Measurements from ENCODE around the gene RALGPS2.

RALGPS2 gene

DNA sequence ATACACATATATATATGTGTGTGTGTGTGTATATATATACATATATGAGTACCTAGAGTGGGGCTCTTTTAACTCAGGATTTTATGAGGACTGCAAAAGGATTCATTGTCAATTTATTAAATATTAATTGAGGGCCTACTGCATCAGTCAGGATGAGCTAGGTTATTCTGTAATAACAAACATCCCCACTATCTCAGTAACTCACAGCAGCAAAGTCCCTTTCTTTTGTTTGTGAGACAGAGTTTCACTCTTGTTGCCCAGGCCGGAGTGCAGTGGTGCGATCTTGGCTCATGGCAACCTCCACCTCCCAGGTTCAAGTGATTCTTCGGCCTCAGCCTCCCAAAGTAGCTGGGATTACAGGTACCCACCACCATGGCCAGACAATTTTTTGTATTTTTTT lies 236.8 kb downstream of the RALGPS2 start:
- no peak overlapping the region for H3K4me3 ChIP-seq (ENCODE audit: low read depth, low read length)
- DNase-seq (ENCODE audit: low read depth, low spot score): no peak
- no peak for TF ChIP-seq CTCF (IDR thresholded peaks at IDR 0.05; ENCODE audit: insufficient read depth, low read length, missing control alignments)
- POLR2A ChIA-PET: no interaction called here
- CTCF ChIA-PET: no interaction called here

- ChIA-PET CTCF (no interaction called here), POLR2A (no interaction called here)
- no peak overlapping the region for H3K4me3 ChIP-seq (ENCODE audit: low read depth, low read length)
- no peak for DNase-seq (ENCODE audit: low read depth, low spot score)
- no peak for TF ChIP-seq CTCF (IDR thresholded peaks at IDR 0.05; ENCODE audit: insufficient read depth, low read length, missing control alignments)
Measured at GRCh38 chr1:178962853-178963711, 238.0 kb downstream of the RALGPS2 start.

GRCh38 chr1:178964469-178965330 lies 239.7 kb downstream of the RALGPS2 start:
- ChIA-PET CTCF (interaction anchor here (0.7 kb wide), 1 partner anchor 12 kb away, joined by 3 read pairs; no protein-coding TSS in a partner anchor), POLR2A (no interaction called here)
- H3K4me3 ChIP-seq (ENCODE audit: low read depth, low read length): no peak overlapping the region
- no peak for TF ChIP-seq CTCF (IDR thresholded peaks at IDR 0.05; ENCODE audit: insufficient read depth, low read length, missing control alignments)
- no peak for DNase-seq (ENCODE audit: low read depth, low spot score)

DNA sequence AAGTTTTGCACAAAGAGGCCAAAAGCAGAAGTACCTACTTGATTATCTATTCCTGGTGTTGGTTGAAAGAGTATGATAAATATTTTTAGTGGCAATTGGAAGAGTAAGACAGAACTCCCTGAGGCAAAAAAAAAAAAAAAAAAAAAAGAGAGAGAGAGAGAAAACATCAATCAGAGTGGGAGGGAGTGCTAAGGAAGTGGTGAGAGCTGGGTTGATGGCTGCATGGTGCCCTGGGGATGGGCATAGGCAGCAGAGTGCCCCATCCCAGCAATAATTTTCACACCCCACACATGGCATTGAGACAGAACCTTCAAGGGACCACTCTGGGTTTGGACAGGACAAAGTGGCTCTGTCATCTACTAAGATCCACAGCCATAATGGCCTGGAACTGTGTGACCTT lies 241.3 kb downstream of the RALGPS2 start:
- CTCF ChIA-PET: no interaction called here
- TF ChIP-seq CTCF (IDR thresholded peaks at IDR 0.05; ENCODE audit: insufficient read depth, low read length, missing control alignments): no peak
- H3K4me3 ChIP-seq (ENCODE audit: low read depth, low read length): no peak overlapping the region
- POLR2A ChIA-PET: no interaction called here
- no peak for DNase-seq (ENCODE audit: low read depth, low spot score)

GRCh38 chr1:178969226-178969987 lies 244.4 kb downstream of the RALGPS2 start:
- TF ChIP-seq CTCF (IDR thresholded peaks at IDR 0.05; ENCODE audit: insufficient read depth, low read length, missing control alignments): no peak
- no peak for DNase-seq (ENCODE audit: low read depth, low spot score)
- H3K4me3 ChIP-seq (ENCODE audit: low read depth, low read length): no peak overlapping the region
- POLR2A ChIA-PET: no interaction called here
- CTCF ChIA-PET: no interaction called here

All from AG04449 (cell line).